HG02870 (cell line): Measurements from ENCODE around the gene LEF1.

Experiments used
- ATAC-seq: cut with Tn5 transposase; IDR thresholded peaks from one replicate; pipeline ENCODE4 v1.9.1; 2021; ENCODE audit warnings: mild to moderate bottlenecking, moderate library complexity; ENCODE audit not compliant: unreplicated experiment

The LEF1 gene

GRCh38 chr4:108168671-108169523, at the start of gene LEF1:
Gene LEF1 (minus strand): TSS chr4:108168932. CDS start chr4:108167767, 1,165 bp downstream.
- ATAC-seq = peak; percentile 33

GRCh38 chr4:108216510-108216909, 47.8 kb upstream of the LEF1 start:
- ATAC-seq = no peak

- ATAC-seq = no peak
Measured at GRCh38 chr4:108215055-108215454, 46.3 kb upstream of the LEF1 start.

GRCh38 chr4:108213723-108214122, 45.0 kb upstream of the LEF1 start:
- no peak for ATAC-seq

GRCh38 chr4:108213308-108213707, 44.6 kb upstream of the LEF1 start:
- ATAC-seq = no peak

- ATAC-seq = no peak
Measured at GRCh38 chr4:108210989-108211835, 42.5 kb upstream of the LEF1 start.

- ATAC-seq = no peak
Measured at GRCh38 chr4:108209489-108209888, 40.8 kb upstream of the LEF1 start.

- ATAC-seq = no peak
Measured at GRCh38 chr4:108205859-108206258, 37.1 kb upstream of the LEF1 start.

GRCh38 chr4:108204518-108204917, 35.8 kb upstream of the LEF1 start:
- ATAC-seq = no peak

GRCh38 chr4:108203377-108203776, 34.6 kb upstream of the LEF1 start:
- ATAC-seq = no peak

- no peak for ATAC-seq
Measured at GRCh38 chr4:108201774-108202173, 33.0 kb upstream of the LEF1 start.

GRCh38 chr4:108199881-108200280, 31.1 kb upstream of the LEF1 start:
- ATAC-seq = no peak

GRCh38 chr4:108193886-108194672, 25.3 kb upstream of the LEF1 start:
- ATAC-seq = no peak

GRCh38 chr4:108192935-108193334, 24.2 kb upstream of the LEF1 start:
- ATAC-seq = no peak

- no peak for ATAC-seq
Measured at GRCh38 chr4:108192056-108192455, 23.3 kb upstream of the LEF1 start.

- no peak for ATAC-seq
Measured at GRCh38 chr4:108191269-108191914, 22.7 kb upstream of the LEF1 start.

- no peak for ATAC-seq
Measured at GRCh38 chr4:108188770-108189169, 20.0 kb upstream of the LEF1 start.

- ATAC-seq = no peak
Measured at GRCh38 chr4:108185252-108185651, 16.5 kb upstream of the LEF1 start.

GRCh38 chr4:108184453-108185049, 15.8 kb upstream of the LEF1 start:
- no peak for ATAC-seq

- peak; percentile 48 for ATAC-seq
Measured at GRCh38 chr4:108181704-108182103, 13.0 kb upstream of the LEF1 start.
